B cell (primary cell): ENCODE data around the gene MISFA.

Experiments used
- EZH2 ChIP-seq: IDR thresholded peaks from 2 replicates; pipeline ENCODE4 v1.6.1; 2012; ENCODE audit warnings: borderline replicate concordance, low read depth, mild to moderate bottlenecking, moderate library complexity, low read length; ENCODE audit not compliant: insufficient read depth, poor library complexity, severe bottlenecking
- TF ChIP-seq, protein P1 (sequence below): fragments of 200-600 bp; IDR thresholded peaks from one replicate; pipeline ENCODE4 v1.8.0; 2022; ENCODE audit warnings: antibody characterized with exemption, mild to moderate bottlenecking

DNA sequence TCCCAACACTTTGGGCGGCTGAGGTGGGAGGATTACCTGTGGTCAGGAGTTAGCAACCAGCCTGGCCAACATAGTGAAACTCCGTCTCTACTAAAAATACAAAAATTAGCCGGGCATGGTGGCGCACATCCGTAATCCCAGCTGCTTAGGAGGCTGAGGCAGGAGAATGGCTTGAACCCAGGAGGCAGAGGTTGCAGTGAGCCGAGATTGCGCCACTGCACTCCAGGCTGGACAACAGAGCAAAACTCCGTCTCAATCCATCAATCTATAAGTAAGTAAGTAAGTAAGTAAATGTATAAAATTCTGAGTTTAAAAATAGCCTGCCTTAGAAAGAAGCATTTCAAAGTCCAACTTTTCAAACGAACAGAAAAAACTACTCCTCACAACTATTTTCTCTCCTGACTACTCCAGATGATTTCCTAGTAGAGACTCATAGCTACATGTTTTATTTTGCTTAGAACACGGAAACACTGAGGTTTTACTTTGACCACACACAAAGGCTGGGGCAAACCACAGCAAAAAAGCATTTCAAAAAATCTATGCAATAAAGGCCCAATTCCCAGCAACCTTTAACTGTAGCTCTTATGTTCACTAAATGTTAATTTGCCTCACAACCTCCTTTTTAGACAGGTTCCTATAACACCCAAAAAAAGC is 18.2 kb downstream of the MISFA start:
- TF ChIP-seq EZH2 = no peak
- TF ChIP-seq, protein P1, sequence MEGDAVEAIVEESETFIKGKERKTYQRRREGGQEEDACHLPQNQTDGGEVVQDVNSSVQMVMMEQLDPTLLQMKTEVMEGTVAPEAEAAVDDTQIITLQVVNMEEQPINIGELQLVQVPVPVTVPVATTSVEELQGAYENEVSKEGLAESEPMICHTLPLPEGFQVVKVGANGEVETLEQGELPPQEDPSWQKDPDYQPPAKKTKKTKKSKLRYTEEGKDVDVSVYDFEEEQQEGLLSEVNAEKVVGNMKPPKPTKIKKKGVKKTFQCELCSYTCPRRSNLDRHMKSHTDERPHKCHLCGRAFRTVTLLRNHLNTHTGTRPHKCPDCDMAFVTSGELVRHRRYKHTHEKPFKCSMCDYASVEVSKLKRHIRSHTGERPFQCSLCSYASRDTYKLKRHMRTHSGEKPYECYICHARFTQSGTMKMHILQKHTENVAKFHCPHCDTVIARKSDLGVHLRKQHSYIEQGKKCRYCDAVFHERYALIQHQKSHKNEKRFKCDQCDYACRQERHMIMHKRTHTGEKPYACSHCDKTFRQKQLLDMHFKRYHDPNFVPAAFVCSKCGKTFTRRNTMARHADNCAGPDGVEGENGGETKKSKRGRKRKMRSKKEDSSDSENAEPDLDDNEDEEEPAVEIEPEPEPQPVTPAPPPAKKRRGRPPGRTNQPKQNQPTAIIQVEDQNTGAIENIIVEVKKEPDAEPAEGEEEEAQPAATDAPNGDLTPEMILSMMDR = no peak
